ENCODE results near the gene UPP2.

The UPP2 gene

DNA sequence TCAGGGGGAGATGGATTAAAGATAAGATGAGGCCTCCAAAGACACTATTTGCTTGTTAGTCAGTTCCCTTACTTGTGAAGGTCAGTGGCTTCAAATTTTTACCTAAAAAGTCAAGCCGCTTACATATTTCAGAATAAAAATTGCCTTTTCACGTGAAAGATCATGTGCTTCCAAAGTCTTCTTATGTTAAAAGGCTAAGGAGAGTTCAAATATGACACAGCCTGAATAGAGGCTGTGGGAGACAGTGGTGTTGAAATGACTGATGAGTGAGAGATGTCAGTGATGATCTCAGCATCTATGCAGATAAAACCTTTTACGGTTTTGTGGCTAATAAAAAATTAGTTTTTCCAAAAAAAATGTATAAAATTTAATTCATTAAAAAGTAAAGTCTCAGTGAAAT lies 40.5 kb downstream of the UPP2 start:
- DNase-seq (ENCODE audit: low spot score): no peak

DNA sequence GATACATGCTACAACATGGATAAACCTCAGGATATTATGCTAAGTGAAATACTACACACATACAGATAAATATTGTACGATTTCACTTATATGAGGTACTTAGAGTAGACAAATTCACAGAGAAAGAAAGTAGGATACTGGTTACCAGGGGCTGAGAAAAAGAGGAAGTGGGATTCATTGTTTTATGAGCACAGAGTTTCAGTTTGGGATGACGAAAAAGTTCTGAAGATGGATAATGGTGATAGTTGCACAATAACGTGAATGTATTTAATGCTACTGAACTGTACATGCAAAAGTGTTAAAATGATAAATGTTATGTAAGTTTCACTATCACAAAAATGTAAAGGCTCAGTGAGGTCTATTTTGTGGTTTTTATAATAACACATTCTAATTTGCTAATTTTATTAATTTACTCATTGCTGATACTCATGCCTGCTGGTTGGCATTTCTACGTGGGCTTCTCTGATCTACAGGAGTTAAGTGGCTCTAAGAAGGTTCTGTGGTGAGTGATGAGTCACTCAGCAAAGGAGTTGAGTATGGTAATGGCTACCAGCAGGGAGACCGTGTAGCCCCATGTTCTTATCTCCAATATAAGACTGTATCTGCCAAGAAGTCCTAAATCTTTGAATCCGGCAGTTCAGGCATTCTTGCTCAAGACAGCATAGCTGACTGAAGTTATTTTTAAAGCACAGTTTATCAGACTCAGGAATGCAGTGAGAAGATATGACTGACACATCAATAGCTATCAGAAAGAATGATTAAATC lies 41.1 kb downstream of the UPP2 start:
- peak; percentile 9 for DNase-seq (ENCODE audit: low spot score)

DNA sequence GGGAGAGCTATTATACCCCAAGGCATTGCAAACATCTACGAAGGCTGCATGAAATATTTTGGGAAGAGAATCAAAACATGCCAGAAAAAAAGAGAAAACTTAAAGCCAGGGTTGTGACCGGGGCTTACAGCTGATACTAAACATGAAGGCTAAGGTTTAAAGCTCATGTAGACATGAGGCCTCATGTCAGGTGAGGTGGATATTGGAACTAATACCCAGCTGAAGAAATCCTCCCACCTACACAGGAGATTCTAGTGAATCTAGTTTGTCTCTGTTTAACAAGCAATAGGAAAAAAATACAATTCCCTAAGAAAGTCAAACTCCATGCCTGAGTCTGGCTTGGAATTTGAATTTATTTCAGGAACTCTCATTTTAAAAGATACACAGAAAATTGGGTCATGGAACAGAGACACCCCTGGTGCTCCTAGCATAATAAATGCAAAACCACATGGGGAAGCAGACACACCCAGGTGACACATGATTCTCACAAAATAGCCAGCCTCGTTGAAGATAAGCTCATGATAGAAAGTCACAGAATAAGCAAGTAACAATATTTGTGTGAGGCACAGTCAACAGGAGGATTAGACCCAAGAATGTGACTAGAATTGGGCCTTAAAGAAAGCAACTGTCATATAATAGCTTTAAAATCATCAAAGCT lies 42.2 kb downstream of the UPP2 start:
- no peak for DNase-seq (ENCODE audit: low spot score)

DNA sequence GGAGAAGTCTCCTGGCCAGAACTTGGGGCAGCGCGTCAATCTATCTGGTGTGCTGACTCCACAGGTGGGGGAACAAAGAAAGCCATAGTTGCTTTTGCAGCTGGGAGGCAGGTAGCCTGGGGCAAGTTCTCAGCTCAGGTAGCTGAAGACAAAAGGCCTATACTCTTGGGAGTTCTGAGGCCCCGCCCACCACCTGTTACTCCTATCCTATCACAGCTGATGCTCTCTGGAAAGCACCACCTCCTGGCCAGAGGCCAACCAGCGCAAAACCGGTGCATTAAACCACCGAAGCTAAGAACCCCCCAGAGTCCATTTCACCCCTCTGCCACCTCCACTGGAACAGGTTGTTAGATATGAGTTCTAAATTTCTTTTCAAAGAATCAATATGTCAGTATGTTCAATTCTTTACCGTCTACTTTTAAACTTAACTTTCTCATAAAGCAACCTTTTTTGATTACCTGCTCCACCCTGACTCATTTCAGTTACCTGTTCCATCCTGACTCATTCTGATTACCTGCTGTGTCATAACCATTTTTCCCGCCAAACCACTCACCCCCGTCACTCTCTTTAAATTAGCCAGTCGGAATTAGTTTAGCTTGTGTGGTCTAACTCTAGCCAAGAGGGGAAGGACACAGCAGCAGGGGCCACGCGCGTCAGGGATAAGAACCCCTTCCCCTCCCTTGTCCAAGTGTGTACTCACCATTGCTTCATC lies 43.4 kb downstream of the UPP2 start:
- no peak for DNase-seq (ENCODE audit: low spot score)

DNA sequence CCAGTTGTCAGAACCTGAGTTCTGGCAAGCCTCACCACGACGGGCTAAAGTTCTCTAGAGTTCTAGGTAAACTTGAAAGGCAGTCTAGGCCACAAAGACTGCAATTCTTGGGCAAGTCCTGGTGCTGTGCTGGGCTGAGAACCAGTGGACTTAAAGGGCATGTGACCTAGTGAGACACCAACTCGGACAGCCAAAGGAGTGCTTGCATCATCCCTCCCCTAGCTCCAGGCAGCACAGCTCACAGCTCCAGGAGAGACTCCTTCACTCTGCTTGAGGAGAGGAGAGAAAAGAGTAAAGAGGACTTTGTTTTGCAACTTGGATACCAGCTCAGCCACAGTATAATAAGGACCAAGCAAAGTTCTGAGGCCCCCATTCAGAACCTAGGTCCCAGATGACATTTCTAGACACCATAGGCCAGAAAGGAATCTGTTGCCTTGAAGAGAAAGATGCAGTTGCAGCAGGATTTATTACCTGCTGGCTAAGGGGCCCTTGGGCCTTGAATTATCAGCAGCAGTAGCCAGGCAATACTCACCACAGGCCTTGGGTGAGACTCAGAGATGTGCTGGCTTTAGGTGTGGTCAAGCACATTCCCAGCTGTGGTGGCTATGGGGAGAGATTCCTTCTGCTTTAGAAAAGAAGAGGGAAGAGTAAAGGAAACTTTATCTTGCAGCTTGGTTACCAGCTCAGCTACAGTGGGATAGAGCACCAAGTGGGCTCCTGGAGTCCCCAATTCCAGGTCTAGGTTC lies 51.8 kb downstream of the UPP2 start:
- DNase-seq (ENCODE audit: low spot score): no peak

DNA sequence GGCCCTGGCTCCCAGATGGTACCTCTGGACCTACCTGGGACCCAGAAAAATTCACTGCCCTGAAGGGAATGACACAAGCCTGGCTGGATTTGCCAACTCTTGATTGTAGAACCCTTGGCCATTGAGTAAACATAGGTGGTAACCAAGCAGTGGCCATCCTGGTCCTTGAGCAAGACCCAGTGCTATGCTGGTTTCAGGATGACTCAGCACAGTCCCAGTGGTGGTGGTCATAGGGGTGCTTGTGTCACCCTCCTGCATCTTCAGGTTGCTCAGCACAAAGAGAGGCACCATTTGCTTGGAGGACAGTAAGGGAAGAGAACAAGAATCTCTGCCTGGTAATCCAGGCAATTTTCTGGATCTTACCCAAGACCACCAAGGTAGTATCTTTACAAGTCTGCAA lies 52.9 kb downstream of the UPP2 start:
- peak; percentile 40 for DNase-seq (ENCODE audit: low spot score)

DNA sequence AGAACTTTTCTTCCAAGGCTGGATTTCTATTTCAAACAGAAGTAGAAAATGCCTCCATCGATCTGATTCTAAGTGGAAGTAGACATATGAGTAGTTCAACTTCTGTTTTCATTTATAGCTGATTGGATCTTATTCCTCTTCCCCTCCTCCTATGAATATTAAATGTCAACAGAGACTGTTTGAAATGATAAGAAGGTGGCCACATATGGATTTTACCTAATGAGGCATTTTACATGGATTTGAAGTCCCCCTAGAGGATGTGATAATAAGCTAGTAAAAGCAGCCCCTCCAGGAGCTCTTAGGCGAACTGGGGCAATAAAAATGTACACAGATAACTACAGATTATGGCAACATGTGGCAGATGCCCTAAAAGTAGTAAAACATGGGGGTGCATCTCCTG lies 71.0 kb downstream of the UPP2 start:
- no peak for DNase-seq (ENCODE audit: low spot score)

DNA sequence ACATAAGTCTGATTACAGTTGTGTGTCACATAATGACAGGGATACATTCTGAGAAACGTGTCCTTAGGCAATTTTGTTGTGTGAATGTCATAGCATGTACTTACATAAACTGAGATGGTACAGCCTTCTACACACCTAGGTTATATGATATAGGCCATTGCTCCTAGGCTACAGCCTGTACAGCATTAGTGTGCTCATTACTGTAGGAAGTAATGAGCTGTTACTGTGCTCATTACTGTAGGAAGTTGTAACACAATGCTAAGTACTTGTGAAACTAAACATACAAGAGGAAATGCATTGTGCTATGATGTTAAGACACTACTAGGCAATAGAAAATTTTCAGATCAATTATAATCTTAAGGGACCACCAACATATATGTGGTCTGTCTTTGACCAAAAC lies 72.8 kb downstream of the UPP2 start:
- DNase-seq (ENCODE audit: low spot score): no peak

DNA sequence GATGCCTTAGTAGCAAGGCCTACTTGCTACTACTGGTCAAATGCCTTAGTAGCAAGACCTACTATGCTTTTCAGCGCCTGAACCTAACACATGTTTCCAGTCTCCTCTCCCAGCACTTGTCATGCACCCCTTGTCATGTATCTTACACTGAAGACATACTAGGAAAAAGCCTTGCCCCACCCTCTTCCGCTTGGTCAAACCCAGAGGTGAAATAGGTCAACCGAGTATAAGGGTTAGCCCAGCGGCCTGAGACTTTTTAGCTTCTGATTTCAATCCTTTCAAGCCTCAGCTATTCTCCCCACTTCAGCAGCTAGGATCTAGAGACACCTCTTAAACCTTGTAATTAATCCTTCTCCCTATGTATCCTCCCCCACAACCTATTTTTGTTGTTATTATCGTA lies 73.3 kb downstream of the UPP2 start:
- no peak for DNase-seq (ENCODE audit: low spot score)

DNA sequence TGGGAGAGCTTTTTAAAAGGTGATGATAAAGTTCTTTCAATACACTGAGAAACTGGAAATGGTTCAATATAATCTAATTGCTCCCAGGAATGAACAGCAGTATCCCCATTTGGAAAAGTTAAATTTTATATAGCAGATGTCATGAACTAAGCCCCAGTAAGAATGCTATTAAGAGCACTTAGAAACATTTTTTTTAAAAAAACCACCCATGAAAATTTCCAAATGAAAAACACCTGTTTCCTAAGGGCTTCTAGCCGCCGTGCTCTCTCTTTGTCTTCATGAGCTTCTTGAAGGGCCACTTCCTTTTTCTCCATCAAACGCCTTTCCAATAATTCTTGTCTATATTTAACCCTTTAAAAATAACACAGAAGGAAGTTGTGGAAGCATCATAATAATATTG lies 77.0 kb downstream of the UPP2 start:
- DNase-seq (ENCODE audit: low spot score): no peak

DNA sequence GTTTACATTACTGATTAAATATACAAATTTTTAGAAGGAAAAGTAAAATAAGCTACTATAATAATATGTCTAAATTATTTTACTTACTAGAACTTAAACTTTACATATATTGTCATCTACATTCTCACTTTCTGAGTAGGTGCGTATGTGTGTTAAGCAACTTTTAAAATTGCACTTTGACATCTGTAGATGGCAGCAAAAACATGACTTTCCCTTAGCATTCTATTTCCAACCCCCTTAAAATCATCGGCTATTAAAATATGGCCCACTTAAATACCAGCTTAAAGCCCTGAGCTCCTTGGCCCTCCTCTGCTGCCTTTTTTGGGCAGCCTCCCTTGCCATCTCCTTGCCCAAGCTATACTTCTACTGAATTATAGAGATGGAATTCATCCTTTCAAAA lies 78.0 kb downstream of the UPP2 start:
- peak; percentile 23 for DNase-seq (ENCODE audit: low spot score)

DNA sequence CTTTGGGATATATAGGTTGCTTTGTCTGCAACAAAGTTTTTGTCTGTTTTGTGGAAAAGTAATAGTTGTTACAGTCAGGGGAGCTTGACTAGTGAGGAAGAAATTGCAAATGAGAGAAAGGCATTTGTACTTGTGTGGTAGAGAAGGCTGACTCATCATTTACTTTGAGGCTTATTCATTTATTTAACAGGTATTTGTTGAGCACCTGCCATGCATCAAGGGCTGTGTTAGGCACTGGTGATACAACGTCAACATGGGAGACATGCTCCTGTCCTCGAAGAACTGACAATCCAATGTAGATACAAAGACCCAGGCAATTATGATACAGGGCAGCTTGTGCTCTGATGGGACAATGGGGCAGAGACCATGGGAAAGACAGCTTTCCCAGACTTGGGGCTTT lies 79.5 kb downstream of the UPP2 start:
- peak; percentile 83 for DNase-seq (ENCODE audit: low spot score)

DNA sequence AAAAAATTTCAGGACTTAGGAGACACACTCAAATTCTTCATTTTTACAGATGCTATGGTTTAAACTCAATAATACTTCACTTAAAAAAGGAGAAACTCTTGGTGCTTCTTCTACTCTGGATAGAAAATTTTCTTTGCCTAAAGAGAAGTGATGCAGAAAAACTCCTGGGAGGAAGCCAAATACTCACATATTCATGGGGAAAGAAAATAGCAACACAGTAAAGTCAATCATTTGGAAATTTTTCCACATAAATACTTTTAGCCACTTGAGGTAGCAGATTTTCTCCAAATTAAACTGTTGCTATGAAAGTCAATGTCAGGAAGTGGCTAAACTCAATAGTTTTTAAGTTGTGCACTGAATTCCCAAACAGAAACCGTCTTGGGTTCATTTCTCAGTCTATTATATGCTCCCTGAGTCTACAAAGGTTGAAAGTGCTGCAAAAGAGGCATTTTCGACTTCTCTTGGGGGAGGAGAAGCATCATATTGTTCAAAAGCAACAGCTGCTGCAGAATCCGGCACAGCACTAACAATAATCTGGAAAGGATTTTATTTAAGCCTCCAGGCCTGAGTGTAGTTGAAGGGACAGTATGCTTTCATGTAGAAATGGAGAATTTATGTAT lies 81.1 kb downstream of the UPP2 start:
- peak; percentile 33 for DNase-seq (ENCODE audit: low spot score)

DNA sequence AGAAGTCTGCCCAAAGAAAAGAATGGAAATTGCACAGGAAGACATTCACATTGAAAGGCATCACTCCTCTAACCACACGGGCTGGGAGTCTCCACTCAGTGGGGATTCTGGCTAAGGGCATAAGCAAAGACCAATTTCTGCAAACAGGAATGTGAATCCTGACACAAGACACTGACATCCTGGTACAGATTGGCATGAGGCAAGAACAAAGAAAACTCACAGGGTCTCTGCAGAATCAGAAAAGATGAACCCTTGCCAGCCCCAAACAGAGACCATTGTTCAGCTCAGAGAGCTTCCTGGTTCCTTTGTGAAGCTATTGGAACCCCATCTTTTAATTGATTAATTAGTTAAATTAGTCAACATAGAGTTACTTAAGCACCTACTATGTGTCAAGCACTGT lies 82.3 kb downstream of the UPP2 start:
- peak; percentile 18 for DNase-seq (ENCODE audit: low spot score)

DNA sequence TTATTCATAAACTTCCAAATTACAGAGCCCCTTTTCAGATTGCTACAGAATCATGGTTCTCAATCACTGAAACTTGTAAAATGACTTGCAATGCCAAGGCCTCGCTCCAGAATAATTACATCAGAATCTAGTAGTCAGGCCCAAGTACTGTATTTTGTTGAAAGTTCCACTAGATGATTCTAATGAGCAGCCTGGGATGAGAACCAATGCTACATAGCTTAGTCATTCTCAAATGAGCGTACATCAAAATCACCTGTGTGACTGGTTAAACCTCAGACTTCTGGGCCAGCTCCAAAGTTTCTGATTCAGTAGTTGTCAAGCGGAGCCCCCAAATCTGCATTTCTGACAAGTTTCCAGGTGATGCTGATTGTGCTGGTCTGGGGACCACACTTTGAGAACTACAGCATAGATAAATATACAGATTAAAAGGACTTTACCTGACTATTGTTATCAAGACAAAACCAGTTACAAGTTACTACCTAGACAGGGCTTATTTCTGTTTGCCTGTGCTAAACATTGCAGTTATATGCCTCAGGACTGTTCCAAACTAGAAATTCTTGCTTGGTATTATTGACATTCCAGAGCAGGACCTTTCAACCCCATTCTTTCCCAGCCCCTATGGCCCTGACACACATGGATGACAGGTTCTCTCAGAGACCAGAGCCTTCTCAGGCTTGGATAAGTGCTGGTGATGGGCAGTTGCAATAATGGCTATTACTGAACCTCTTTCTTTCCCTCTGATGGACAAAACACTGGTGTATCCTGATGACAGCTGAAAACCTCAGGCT lies 83.1 kb downstream of the UPP2 start:
- DNase-seq (ENCODE audit: low spot score): peak; percentile 84

Measured in kidney tubule cell (primary cell).